Thyroid gland (tissue), 4 donors: ENCODE data around the gene LDB2.

Experiments
- CTCF ChIP-seq, 6 experiments: fragments of 200-600 bp in 3 of 6; fragments of 450-650 bp in 3 of 6; sonication (generic) in 3 of 6; IDR thresholded peaks; one replicate each; pipeline ENCODE4 v1.5.1; 2016 to 2019; ENCODE audit warnings: antibody characterized with exemption in 6 of 6, mild to moderate bottlenecking in 2 of 6, inconsistent platforms in 1 of 6, moderate library complexity in 1 of 6
- POLR2A ChIP-seq, 2 donors: fragments of 450-650 bp; IDR thresholded peaks; one replicate each; pipeline ENCODE4 v1.6.1; 2017; ENCODE audit warnings: antibody characterized with exemption in 2 of 2, mild to moderate bottlenecking in 2 of 2, moderate library complexity in 1 of 2

DNA sequence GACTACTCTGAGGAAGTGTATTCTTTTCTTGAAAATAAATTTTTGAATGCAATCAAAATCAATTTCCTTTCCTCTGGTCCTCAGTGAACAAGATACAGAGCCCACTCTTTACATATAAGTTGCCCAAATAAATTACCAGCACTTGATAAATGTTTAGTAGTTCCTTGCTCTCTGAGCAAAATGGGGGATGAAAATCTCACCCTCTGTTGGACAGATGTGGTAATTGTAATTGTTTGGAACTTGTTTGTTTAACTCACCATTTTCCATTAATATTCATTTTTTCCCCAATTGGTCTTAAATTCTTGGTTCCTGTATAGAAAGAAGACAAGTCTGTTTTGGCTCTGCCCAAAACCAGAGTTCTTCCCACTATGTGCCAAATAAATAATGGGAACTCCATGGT is 146.3 kb downstream of the LDB2 start:
- TF ChIP-seq CTCF (IDR thresholded peaks at IDR 0.05) = peak in 3 of 6 experiments; percentile 38 to 43 (median 43)
- no peak for TF ChIP-seq POLR2A (IDR thresholded peaks at IDR 0.05)
